Testis (tissue), 2 donors: ENCODE data around the gene HECTD4.

Experiments
- CTCF ChIP-seq, 3 experiments: fragments of 450-650 bp in 2 of 3; fragments of 200-600 bp in 1 of 3; sonication (generic) in 1 of 3; IDR thresholded peaks; one replicate each; pipeline ENCODE4 v1.5.1; 2016 to 2019; ENCODE audit warnings: antibody characterized with exemption in 3 of 3, mild to moderate bottlenecking in 2 of 3, moderate library complexity in 1 of 3
- POLR2A ChIP-seq: fragments of 450-650 bp; IDR thresholded peaks from one replicate; pipeline ENCODE4 v1.6.1; 2017; ENCODE audit warnings: antibody characterized with exemption, mild to moderate bottlenecking, moderate library complexity

GRCh38 chr12:112393328-112393727 is 11.1 kb upstream of the HECTD4 start:
- TF ChIP-seq CTCF (IDR thresholded peaks at IDR 0.05) = no peak
- TF ChIP-seq POLR2A = no peak
